Measurements from ENCODE around the gene CTBP1.

CTBP1 gene

DNA sequence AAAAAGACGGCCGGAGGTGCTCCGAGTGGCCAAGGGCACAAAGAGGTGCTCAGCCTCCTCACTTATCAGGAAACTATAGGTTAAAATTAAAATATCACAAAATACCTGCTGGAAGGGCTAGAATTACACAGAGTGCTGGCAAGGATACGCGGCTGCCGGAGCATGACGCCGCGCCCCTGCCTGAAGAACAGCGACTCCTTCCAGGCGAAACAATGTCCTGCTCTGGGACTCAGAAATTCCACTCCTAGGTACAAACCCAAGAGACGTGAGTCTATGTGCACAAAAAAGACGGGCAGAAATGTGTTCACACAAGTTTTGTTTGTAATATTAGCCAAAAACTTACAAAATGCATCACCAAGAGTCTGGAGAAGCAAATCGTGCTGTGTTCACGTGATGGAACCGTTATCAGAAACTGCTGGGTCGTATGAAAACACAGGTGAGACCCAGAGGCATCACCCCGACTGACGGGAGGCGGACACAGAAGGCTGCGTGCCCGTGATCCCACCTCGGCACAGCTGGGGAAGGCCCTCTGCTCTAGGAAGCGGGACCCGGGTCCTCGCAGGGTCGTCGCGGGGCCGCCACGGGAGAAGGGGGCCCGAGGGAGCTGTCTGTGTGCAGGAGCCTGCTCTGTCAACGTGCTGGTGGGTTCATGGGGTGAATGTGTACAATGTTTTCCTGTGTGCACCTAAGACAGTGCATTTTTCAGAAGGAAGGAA, 27.6 kb downstream of the CTBP1 start:
- no peak for DNase-seq

- no peak for DNase-seq
Observed at GRCh38 chr4:1220566-1220965, 28.4 kb downstream of the CTBP1 start.

DNA sequence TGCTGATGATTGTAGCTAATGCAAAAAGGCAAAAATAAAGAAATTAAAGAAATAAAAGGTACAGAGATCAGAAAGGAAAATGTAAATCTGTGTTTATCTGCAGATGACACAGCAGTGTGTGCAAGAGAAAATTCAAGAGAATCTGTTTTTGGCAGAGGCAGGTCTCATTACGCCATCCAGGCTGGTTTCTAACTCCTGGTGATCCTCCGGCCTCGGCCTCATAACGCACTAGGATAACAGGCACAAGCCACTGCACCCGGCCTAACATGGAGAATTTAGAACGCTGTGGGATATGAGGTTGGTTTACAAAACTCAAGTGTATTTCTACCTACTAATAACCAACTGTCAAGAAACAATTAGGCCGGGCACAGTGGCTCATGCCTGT, 29.4 kb downstream of the CTBP1 start:
- no peak for DNase-seq

- no peak for DNase-seq
Observed at GRCh38 chr4:1218634-1219565, 30.0 kb downstream of the CTBP1 start.

DNA sequence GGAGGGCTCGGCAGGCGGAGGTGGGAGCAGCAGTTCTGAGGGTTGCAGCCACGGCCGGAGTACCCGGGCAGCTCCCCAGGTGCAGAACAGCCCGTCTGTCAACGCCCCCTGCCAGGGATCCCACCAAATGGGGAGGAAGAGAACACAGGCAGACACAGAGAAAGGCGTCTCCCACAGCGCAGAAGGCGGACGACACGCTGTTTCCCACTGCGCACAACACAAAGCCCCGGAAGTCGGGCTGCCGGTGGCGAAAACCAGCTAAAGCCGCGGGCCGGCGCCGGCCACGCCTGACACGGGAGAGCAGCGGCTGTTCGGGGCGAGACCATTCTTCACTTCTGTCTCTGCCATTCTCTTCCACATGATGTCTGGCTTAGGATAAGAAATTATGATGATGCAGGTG, 31.6 kb downstream of the CTBP1 start:
- no peak for DNase-seq

- DNase-seq: no peak
Observed at GRCh38 chr4:1216869-1217294, 32.0 kb downstream of the CTBP1 start.

DNA sequence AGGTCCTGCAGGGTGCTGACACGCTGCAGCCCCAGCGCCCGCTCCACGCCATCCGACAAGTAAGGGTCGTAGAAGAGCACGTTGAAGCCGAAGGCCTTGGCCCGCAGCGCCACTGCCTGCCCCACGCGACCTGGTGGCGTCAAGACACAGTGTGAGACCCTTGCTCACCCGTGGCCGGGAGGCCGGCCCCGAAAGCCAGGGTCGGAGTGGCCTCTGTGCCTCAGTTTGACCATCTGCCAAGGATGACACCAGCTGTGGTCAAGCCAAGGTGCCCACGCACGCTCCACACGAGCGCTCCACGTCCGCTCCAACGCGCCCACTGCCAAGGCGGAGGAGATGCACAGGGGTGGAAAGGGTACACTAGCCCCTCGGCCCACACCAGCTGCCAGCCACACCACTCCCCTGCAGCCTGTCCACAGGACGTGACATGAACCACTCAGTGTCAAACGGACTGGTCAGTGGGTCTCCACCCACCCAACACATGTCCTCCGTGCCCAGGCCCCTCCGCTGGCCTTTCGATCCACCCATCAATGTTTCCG, 32.8 kb downstream of the CTBP1 start:
- no peak for DNase-seq

DNA sequence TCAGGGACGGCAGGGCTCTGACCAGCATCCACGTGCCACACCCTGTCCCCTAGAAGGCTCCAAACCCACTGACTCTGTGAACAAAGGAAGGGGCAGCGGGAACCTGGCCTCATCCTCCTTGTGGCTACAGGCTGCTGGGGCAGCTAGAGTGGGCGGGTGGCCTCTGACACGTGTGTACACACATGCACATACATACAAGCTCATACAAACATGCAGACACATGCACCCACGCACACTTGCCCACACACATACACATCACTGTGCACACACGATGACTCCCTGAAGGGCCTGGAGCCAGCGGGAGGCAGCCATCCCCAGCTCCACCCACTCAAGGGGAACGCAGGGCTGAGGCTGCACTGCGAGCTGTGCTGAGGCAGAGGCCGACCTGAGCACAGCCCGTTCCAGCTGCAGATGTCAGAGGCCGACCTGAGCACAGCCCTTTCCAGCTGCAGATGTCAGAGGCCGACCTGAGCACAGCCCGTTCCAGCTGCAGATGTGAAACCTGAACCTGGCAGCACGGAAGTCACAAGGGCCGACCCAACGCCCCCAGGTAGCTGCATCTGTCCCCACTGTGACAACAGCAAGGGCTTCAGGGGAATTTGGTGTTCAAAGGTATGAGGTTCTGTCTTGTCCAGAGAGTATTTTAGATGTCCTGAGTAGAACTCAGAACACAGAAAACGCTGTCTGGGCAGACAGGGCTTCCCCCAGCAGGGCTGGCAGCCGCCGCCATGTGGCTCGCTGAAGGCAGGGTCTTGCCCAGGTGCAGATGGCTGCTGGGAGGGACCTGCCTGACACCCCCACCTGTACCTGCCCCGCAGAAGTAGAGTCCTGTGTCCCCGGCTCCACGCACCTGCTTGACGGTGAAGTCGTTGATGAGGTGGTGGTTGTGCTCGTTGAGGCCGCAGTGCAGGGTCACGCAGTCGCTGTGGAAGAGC, 33.5 kb downstream of the CTBP1 start:
- no peak for DNase-seq

GRCh38 chr4:1214101-1215095, 34.5 kb downstream of the CTBP1 start:
- DNase-seq: no peak

DNA sequence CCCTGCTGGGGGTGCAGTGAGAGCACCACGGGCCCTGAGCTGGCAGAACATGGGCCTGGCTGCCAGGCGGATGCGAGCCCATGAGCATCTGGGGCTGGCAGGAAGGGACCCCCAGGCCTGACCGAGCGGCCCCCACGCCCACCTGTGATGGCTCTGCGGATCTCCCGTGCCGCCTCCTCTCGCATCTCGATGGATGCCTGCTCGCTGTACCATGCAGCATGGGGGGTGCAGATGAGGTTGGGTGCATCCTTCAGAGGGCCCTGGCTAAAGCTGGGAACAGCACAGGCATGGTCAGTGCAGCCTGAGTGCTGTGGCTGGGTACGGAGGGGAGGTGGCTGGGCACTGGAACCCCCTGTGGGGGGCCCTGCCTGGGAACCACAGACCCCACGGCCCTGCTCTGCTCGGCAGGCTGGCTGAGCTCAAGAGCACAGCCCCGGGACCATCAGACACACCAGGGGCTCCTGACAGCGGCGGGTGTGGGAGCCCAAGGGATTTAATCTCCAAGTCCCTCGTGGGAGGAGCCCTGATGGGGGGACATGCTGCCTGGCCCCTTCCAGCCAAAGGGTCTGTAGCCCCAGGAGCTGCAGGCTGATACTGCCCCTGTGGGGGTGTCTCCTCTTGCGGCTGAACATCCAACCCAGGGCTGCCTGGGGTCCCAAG, 35.5 kb downstream of the CTBP1 start:
- DNase-seq: no peak

DNA sequence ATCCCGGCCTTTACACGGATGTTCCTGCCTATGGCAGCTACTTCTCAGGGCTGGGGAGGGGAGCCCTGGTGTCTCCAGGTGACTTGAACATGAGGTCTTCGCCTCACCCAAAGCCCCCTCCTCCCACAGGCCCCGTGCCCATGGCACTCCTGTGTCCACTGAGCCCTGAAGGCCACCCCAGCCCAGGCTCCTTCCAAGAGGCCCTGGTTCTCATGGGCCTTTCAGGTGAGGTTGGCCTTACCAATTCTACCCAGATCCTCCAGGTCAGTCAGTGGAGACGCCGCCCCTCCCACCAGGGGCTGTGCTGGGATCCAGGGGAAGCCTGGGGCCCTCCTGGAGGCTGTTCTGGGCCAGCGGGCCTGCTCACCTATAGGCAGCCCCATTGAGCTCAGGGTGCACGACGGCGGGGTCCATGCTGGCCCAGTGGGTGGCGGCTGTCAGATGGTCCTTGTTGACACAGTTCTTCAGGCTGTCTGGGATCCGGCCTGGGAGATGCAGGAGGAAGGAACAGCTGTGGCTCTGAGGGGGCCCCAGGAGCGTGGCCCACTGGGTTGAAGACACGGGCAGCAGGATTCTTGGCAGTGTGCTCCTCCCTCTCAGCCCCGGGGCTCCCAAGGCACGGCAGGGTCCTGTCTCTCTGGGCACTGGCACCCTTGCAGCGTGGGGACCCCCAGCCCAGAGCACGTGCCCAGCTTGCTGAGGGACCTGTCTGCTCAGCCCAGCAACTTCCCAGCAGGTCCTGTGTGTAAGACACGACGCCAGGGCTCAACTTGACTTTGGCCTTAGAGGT, 36.2 kb downstream of the CTBP1 start:
- no peak for DNase-seq

GRCh38 chr4:1211891-1212545, 36.9 kb downstream of the CTBP1 start:
- DNase-seq: no peak

- no peak for DNase-seq
Observed at GRCh38 chr4:1211371-1211770, 37.6 kb downstream of the CTBP1 start.

GRCh38 chr4:1210971-1211370, 38.0 kb downstream of the CTBP1 start:
- DNase-seq: no peak

GRCh38 chr4:1210241-1210841, 38.6 kb downstream of the CTBP1 start:
- no peak for DNase-seq

DNA sequence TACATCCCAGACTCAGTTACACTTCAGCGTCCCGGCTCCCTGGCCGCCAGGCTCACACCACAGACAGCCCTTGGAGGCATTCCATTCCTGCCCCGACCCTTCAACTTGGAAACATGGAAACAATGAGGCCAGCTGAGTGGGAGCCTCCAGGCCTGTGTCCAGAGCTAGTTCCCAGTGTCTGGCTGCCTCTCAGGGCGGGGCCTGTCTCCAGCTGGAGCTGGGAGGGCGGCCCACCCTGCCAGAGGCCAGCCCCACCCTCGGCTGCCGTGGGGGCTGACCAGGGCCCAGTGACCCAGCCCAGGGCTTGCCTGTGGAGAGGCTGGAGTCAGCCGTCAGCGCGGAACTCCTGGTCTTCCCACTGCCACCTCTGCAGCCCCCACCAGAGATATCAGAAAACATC, 39.1 kb downstream of the CTBP1 start:
- no peak for DNase-seq

GRCh38 chr4:1208970-1209704, 39.8 kb downstream of the CTBP1 start:
- no peak for DNase-seq

DNA sequence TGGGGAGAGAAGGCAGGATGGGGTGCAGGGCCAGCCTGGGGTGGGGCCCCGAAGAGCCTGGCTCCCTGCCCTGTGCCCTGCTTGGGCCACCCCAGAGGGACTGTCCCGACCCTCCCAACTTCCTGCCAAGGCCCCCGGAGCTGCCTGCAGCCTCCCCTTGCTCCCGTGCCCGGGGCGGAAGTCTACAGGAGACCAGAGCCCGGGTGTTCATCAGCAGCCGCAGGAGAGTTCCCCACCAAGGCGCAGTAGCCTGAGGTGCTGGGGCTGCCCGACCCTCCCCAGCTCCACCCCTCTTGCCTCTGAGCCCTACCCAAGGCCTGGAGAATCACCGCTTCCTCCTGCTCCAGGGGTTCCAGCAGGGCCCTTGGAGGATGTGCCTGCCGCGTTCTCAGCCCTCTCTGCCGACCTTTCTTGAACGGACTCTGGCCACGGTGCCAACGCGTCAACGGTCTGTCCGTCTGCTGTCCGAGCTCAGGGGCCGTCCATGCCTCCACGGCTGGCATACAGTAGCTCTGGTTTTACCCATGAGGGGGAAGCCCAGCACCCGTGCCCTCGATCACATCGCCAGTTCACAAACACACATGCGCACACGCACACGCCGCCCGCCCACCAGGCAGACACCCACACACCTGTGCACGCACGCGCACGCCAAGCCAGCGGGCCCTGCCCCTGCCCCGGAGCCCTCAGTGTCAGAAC, 40.5 kb downstream of the CTBP1 start:
- no peak for DNase-seq
